Adrenal gland (tissue), 12 donors: ENCODE data around the gene IL1RAPL2. TPM values are rescaled to one million over a fixed set of nuclear protein-coding genes. Genes with fewer than 3 reads are reported as not detected.

ENCODE experiments used
- DNase-seq, 7 donors: peaks; one replicate each; pipeline ENCODE4 v3.0.0-alpha.2; 2019 to 2020
- H3K27ac ChIP-seq, 5 donors: fragments of 200-600 bp; sonication (generic) in 4 of 5; 1 replicate in 3 of 5; 2 replicates in 2 of 5; pipeline versions ENCODE4 v1.5.1 to v1.8.0; 2016 to 2020; ENCODE audit warnings: mild to moderate bottlenecking in 1 of 5
- H3K27me3 ChIP-seq: fragments of 200-600 bp; 2 replicates; pipeline ENCODE4 v1.8.0; 2021
- H3K36me3 ChIP-seq, 2 donors: fragments of 200-600 bp; replicated peaks in 1 of 2; 1 replicate in 1 of 2; 2 replicates in 1 of 2; pipeline versions ENCODE4 v1.5.1 to v1.8.0; 2018 to 2022
- H3K4me1 ChIP-seq, 2 donors: fragments of 200-600 bp; replicated peaks in 1 of 2; 1 replicate in 1 of 2; 2 replicates in 1 of 2; pipeline versions ENCODE4 v1.5.1 to v1.8.0; 2018 to 2021
- H3K4me3 ChIP-seq, 4 donors: fragments of 200-600 bp; sonication (generic) in 3 of 4; one replicate each; pipeline ENCODE4 v1.5.1; 2016 to 2018
- H3K9me3 ChIP-seq, 3 donors: fragments of 200-600 bp; sonication (generic) in 1 of 3; replicated peaks in 1 of 3; 1 replicate in 2 of 3; 2 replicates in 1 of 3; pipeline versions ENCODE4 v1.5.1 to v1.8.0; 2016 to 2021
- POLR2A ChIP-seq, 2 donors: fragments of 450-650 bp; IDR thresholded peaks; one replicate each; pipeline ENCODE4 v1.6.1; 2017; ENCODE audit warnings: antibody characterized with exemption in 2 of 2, mild to moderate bottlenecking in 2 of 2, moderate library complexity in 1 of 2
- WGBS, 4 donors: extraction: QIAGEN DNeasy Blood & Tissue Kit in 2 of 4; methylation state at CpG; one replicate each; pipeline versions ENCODE4 v1.1.5 to v1.1.7; 2013 to 2017; 5-methylcytosine and 5-hydroxymethylcytosine counted together
- intact Hi-C, 2 donors: fragments of 100-400 bp; cut with DNase I; formaldehyde crosslinking; loops; one replicate each; pipeline versions ENCODE4 v1.14.1 to v1.15.0; 2022 to 2023
- polyA plus RNA-seq, 3 donors: library from polyadenylated mRNA; stranded (reverse); fragments of 200-250 nt in 2 of 3; fragments of 350-450 nt in 1 of 3; fragmentation: Illumina TruSeq in 1 of 3; extraction: RNeasy Lipid Tissue Mini Kit (QIAGEN cat#74804) in 1 of 3; gene quantifications; one replicate each; pipeline ENCODE4 v1.2.3, GENCODE V29; 2013 to 2014
- total RNA-seq, 9 donors: library from RNA; depleted of rRNA in 4 of 9; stranded (reverse); fragments of >200 nt in 4 of 9; fragments of 120-200 nt in 1 of 9; fragmentation: NEBNext Ultra II Directional in 1 of 9; extraction: Animal tissue kit (Norgen Biotek cat#: 25700) in 1 of 9; gene quantifications; one replicate each; pipeline versions ENCODE4 v1.1.0 to v1.2.4, GENCODE V29; 2013 to 2023
- TF ChIP-seq, protein P1 (sequence below), 6 experiments: fragments of 450-650 bp in 4 of 6; fragments of 200-600 bp in 2 of 6; sonication (generic) in 1 of 6; IDR thresholded peaks; 1 replicate in 5 of 6; 2 replicates in 1 of 6; pipeline versions ENCODE4 v1.5.1 to v1.8.0; 2016 to 2021; ENCODE audit warnings: antibody characterized with exemption in 6 of 6, mild to moderate bottlenecking in 2 of 6, moderate library complexity in 1 of 6
- donor health status: healthy with polysubstance abuse.
- donor health status: Bipolar disorder and iron deficiency.
- donor health status: DM: yes; HTN: yes; CAD: no.
- donor health status: DM: no; HTN: no; CAD: no.
- donor health status: DM: no; HTN: no; CAD: no.
- donor health status: DM: yes; HTN: yes; CAD: no.

Gene IL1RAPL2
- total and polyA plus RNA-seq, 12 donors = 0.27 to 8.4 (median 0.64) TPM; not detected in 5

DNA sequence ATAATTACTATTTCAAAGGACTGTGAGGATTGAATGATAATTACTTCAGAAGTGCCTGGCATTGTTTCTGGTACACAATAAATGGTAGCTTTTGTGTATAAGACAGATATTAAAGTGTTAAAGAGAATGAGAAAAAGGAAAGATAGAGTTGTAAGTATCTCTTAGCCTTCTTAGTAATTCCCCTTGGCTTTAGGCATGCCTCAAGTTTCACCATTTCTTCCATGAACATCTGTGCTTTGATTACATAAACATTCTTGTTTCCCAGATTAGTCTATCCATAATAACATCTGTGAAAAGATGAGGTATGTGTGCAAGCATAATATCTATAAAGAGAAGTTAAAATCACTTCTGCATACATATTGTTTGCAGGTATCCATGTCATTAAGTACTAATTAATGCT lies 885.4 kb downstream of the IL1RAPL2 start:
- DNase-seq = no peak
- TF ChIP-seq, protein P1, sequence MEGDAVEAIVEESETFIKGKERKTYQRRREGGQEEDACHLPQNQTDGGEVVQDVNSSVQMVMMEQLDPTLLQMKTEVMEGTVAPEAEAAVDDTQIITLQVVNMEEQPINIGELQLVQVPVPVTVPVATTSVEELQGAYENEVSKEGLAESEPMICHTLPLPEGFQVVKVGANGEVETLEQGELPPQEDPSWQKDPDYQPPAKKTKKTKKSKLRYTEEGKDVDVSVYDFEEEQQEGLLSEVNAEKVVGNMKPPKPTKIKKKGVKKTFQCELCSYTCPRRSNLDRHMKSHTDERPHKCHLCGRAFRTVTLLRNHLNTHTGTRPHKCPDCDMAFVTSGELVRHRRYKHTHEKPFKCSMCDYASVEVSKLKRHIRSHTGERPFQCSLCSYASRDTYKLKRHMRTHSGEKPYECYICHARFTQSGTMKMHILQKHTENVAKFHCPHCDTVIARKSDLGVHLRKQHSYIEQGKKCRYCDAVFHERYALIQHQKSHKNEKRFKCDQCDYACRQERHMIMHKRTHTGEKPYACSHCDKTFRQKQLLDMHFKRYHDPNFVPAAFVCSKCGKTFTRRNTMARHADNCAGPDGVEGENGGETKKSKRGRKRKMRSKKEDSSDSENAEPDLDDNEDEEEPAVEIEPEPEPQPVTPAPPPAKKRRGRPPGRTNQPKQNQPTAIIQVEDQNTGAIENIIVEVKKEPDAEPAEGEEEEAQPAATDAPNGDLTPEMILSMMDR (IDR thresholded peaks at IDR 0.05) = no peak
- TF ChIP-seq POLR2A (IDR thresholded peaks at IDR 0.05) = no peak
- Histone ChIP-seq H3K27ac (no peak overlapping the region), H3K9me3 (no peaks in the 10 kb centered on the region), H3K4me3 (no peak overlapping the region), H3K36me3 (no peaks in the 10 kb centered on the region), H3K27me3 (peaks cover 4% of the 10 kb centered on the region), H3K4me1 (no peaks in the 10 kb centered on the region)
- intact Hi-C loops = no loop called here

- H3K9me3 ChIP-seq = no peaks in the 10 kb centered on the region
- peaks cover 16% of the 10 kb centered on the region for H3K27me3 ChIP-seq
- no peak overlapping the region for H3K4me3 ChIP-seq
- H3K27ac ChIP-seq = no peak overlapping the region
- H3K4me1 ChIP-seq = no peaks in the 10 kb centered on the region
- DNase-seq = no peak
- no peaks in the 10 kb centered on the region for H3K36me3 ChIP-seq
- TF ChIP-seq, protein P1 (IDR thresholded peaks at IDR 0.05) = no peak
- no peak for TF ChIP-seq POLR2A (IDR thresholded peaks at IDR 0.05)
- intact Hi-C loops = no loop called here
- 47 to 55% (median 51%) methylated on average over 3 of the region's 3 CpGs for WGBS, 4 donors
Observed at GRCh38 chrX:105458846-105459245, 892.8 kb downstream of the IL1RAPL2 start.

DNA sequence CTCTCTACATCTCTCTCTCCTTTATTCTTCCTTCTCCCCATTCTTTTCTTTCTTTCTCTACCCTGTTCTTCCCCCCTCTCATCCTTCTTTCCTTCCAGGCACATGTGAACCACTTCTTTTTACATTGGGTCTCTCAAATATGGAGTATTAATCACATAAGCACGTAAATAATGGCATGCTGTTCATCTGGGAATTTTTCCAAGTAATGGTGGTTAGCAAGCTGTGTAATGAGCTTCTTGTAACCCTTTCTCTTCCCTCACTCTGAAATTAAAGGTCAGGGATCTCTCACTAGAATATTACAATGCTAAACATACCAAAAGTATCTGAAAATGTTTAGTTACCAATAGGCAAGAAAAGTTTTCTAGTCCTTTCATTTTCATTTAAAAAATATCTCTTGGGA lies 894.4 kb downstream of the IL1RAPL2 start:
- H3K4me3 ChIP-seq = no peak overlapping the region
- WGBS, 4 donors = 7 to 25% (median 16%) methylated on average over 1 of the region's 1 CpG
- no peaks in the 10 kb centered on the region for H3K9me3 ChIP-seq
- H3K36me3 ChIP-seq = no peaks in the 10 kb centered on the region
- H3K27me3 ChIP-seq = peaks cover 17% of the 10 kb centered on the region
- TF ChIP-seq, protein P1 (IDR thresholded peaks at IDR 0.05) = no peak
- no peak for TF ChIP-seq POLR2A (IDR thresholded peaks at IDR 0.05)
- no peaks in the 10 kb centered on the region for H3K4me1 ChIP-seq
- H3K27ac ChIP-seq = no peak overlapping the region
- intact Hi-C loops = no loop called here
- DNase-seq = no peak

- DNase-seq = no peak
- intact Hi-C loops = no loop called here
- TF ChIP-seq, protein P1 (IDR thresholded peaks at IDR 0.05) = no peak
- no peak for TF ChIP-seq POLR2A (IDR thresholded peaks at IDR 0.05)
- 65 to 74% (median 70%) methylated on average over 1 of the region's 1 CpG for WGBS, 4 donors
- Histone ChIP-seq H3K9me3 (no peaks in the 10 kb centered on the region), H3K4me1 (no peaks in the 10 kb centered on the region), H3K27ac (no peak overlapping the region), H3K27me3 (peaks cover 17% of the 10 kb centered on the region), H3K36me3 (no peaks in the 10 kb centered on the region), H3K4me3 (no peak overlapping the region)
Observed at GRCh38 chrX:105461016-105461415, 895.0 kb downstream of the IL1RAPL2 start.
